Heart right ventricle (tissue), 16 donors: Measurements from ENCODE around the gene HIC1. TPM values are rescaled to one million over a fixed set of nuclear protein-coding genes. Genes with fewer than 3 reads are reported as not detected.
A peak's percentile ranks its signal among the peaks of the same experiment; 100 is the strongest.

Experiments used
- ATAC-seq, 8 donors: fragments of 200-7000 bp; cut with Tn5 transposase; one replicate each; pipeline ENCODE4 v1.9.1; 2020; ENCODE audit warnings: mild to moderate bottlenecking in 8 of 8, moderate library complexity in 8 of 8, moderate number of reproducible peaks in 1 of 8
- DNase-seq, 2 donors: peaks; one replicate each; pipeline ENCODE4 v3.0.0-alpha.2; 2020
- H3K27ac ChIP-seq, 10 donors: fragments of 200-600 bp; sonication (generic) in 2 of 10; one replicate each; pipeline versions ENCODE4 v1.5.0 to v1.8.0; 2020 to 2022; ENCODE audit warnings: mild to moderate bottlenecking in 3 of 10
- H3K27me3 ChIP-seq, 7 donors: fragments of 200-600 bp; one replicate each; pipeline ENCODE4 v1.8.0; 2021 to 2022; ENCODE audit warnings: mild to moderate bottlenecking in 2 of 7
- H3K36me3 ChIP-seq, 9 donors: fragments of 200-600 bp; sonication (generic) in 1 of 9; one replicate each; pipeline versions ENCODE4 v1.5.0 to v1.8.0; 2020 to 2022; ENCODE audit warnings: mild to moderate bottlenecking in 2 of 9
- H3K4me1 ChIP-seq, 9 donors: fragments of 200-600 bp; sonication (generic) in 1 of 9; one replicate each; pipeline versions ENCODE4 v1.5.0 to v1.8.0; 2020 to 2022; ENCODE audit warnings: mild to moderate bottlenecking in 4 of 9
- H3K4me3 ChIP-seq, 10 donors: fragments of 200-600 bp; sonication (generic) in 2 of 10; one replicate each; pipeline versions ENCODE4 v1.5.0 to v1.8.0; 2020 to 2022; ENCODE audit warnings: mild to moderate bottlenecking in 7 of 10, moderate library complexity in 2 of 10
- H3K9me3 ChIP-seq, 11 donors: fragments of 200-600 bp in 10 of 11; sonication (generic) in 2 of 11; one replicate each; pipeline versions ENCODE4 v1.5.0 to v1.8.0; 2013 to 2022; ENCODE audit warnings: mild to moderate bottlenecking in 2 of 11, control low read depth in 1 of 11, moderate library complexity in 1 of 11
- CTCF ChIP-seq, 9 donors: fragments of 200-600 bp; sonication (generic) in 2 of 9; IDR thresholded peaks; one replicate each; pipeline versions ENCODE4 v1.5.0 to v1.8.0; 2021 to 2022; ENCODE audit warnings: antibody characterized with exemption in 9 of 9, mild to moderate bottlenecking in 5 of 9, moderate library complexity in 1 of 9
- WGBS, 2 donors: extraction: QIAGEN DNeasy Blood & Tissue Kit; methylation state at CpG; one replicate each; pipeline ENCODE4 v1.1.7; 2013; ENCODE audit warnings: inconsistent platforms in 1 of 2; 5-methylcytosine and 5-hydroxymethylcytosine counted together
- intact Hi-C, 10 donors: fragments of 100-400 bp; cut with DNase I; formaldehyde crosslinking; loops; one replicate each; pipeline versions ENCODE4 v1.11.1 to v1.14.2; 2022
- polyA plus RNA-seq, 2 donors: library from polyadenylated mRNA; stranded (reverse); fragments of 200-250 nt; gene quantifications; one replicate each; pipeline ENCODE4 v1.2.3, GENCODE V29; 2013
- total RNA-seq, 10 donors: library from RNA; stranded (reverse); fragmentation: NEBNext Ultra II Directional in 3 of 10; extraction: Animal tissue kit (Norgen Biotek cat#: 25700) in 3 of 10; gene quantifications; one replicate each; pipeline versions ENCODE4 v1.2.1 to v1.2.4, GENCODE V29; 2021 to 2023
- donor health status: Arrhythmogenic right ventricular cardiomyopathy.
- donor health status: ischemic (EF 13 %, LVEDD 7.1; RV severe dilation, severe dysfunction).
- donor health status: healthy with polysubstance abuse.
- donor health status: DM: no; HTN: yes; CAD: no.
- donor health status: DM: no; HTN: no; CAD: no.
- donor health status: ischemic (EF 25% LVEDD 6.9; RV normal size, moderate dysfunction).
- donor health status: ischemic (EF 25% LVEDD 5.7; RV mildly dilated, moderate dysfunction).
- donor health status: healthy.
- donor health status: DM: yes; HTN: yes; CAD: no.
- donor health status: Ischemic cardiomyopathy.
- donor health status: ischemic (EF 35%, LVEDD 5.7; RV mildly dilated, moderate dysfunction).
- donor health status: nonischemic (EF 11% LVEDD 7.7; RV severe dilation, severe dysfunction).
- donor health status: DM: yes; HTN: yes; CAD: no.
- donor health status: PGD.
- donor health status: ischemic (EF 29% LVEDD 5.4; RV normal size, mild dysfunction).
- donor health status: nonischemic (EF 23%, LVEDD 6.1; RV moderate dilation, normal function).

HIC1 gene
- total and polyA plus RNA-seq, 12 donors, result 3.5 to 37.5 (median 12.1) TPM

GRCh38 chr17:2023692-2024571, 31.0 kb upstream of the HIC1 start:
- no peaks in the 10 kb centered on the region for H3K9me3 ChIP-seq
- H3K27me3 ChIP-seq, result peaks cover 0 to 93% (median 24%) of the 10 kb centered on the region in 7 donors
- TF ChIP-seq CTCF (IDR thresholded peaks at IDR 0.05), result peak in 1 of 9 donors; percentile 2
- H3K4me1 ChIP-seq, result peaks cover 7 to 52% (median 35%) of the 10 kb centered on the region in 9 donors
- intact Hi-C loops, result loop anchor here in 1 of 10 donors (10.0 kb wide), 1 partner anchor 299 kb away; the partner anchor contains the start of gene WDR81
- H3K27ac ChIP-seq, result peak overlapping the region in 3 of 10 donors; percentile 2 to 73 (median 34)
- ATAC-seq (peak in 4 of 8 donors; percentile 13 to 46 (median 17)), DNase-seq (peak in 1 of 2 donors; percentile 61)
- WGBS, 2 donors, result 3% methylated on average over 80 to 85 of the region's 85 CpGs
- no peaks in the 10 kb centered on the region for H3K36me3 ChIP-seq
- H3K4me3 ChIP-seq, result peak overlapping the region; percentile 39 to 68 (median 59)

GRCh38 chr17:2024572-2025219, 30.2 kb upstream of the HIC1 start:
- DNase-seq, result no peak
- H3K4me3 ChIP-seq, result peak overlapping the region; percentile 39 to 68 (median 59)
- H3K9me3 ChIP-seq, result no peaks in the 10 kb centered on the region
- H3K27ac ChIP-seq, result peak overlapping the region in 5 of 10 donors; percentile 2 to 77 (median 34)
- peaks cover 0 to 93% (median 24%) of the 10 kb centered on the region in 7 donors for H3K27me3 ChIP-seq
- H3K36me3 ChIP-seq, result no peaks in the 10 kb centered on the region
- peaks cover 9 to 57% (median 37%) of the 10 kb centered on the region in 9 donors for H3K4me1 ChIP-seq
- 0% methylated on average over 64 to 73 of the region's 73 CpGs for WGBS, 2 donors
- intact Hi-C loops, result loop anchor here in 3 of 10 donors (1.0 to 10.0 kb wide), 3 partner anchors 112 to 300 kb away; partner anchors contain the start of gene WDR81 (in 1 of the 3)
- no peak for TF ChIP-seq CTCF (IDR thresholded peaks at IDR 0.05)
- ATAC-seq, result peak in 2 of 8 donors; percentile 1 to 5

DNA sequence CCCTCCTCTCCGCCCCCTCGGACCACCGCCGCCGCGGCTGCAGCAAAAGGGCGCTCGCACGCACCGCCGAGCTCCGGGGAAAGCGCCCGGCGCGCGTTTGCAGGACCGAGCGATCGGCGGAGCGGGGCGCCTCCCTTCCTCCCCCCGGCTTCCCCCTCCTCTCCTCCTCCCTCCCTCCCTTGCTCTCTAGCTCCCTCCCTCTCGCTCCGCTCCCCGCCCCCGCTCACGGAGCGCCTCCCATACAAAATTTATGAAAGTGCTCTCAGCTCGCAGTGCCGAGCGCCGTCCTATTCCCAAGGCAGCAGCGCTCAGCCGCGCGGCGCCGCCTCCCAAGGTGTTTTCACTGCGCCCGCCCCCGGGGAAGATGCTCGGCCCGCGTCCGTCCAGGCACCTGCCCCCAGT, 29.7 kb upstream of the HIC1 start, which contains the start of gene RTN4RL1:
Gene RTN4RL1, minus strand, starts transcription at position 115 of the 402 bp plus-strand sequence. CDS start 469 bp downstream, outside the sequence.
- ATAC-seq (peak; percentile 22 to 59 (median 42)), DNase-seq (peak; percentile 68 to 76)
- H3K27me3 ChIP-seq, result peaks cover 0 to 91% (median 24%) of the 10 kb centered on the region in 7 donors
- peak within 1 kb of the TSS in 9 of 10 donors; percentile 2 to 83 (median 73) for H3K27ac ChIP-seq
- 0 to 1% methylated on average over 19 to 47 of the region's 47 CpGs for WGBS, 2 donors
- peak within 1 kb of the TSS; percentile 39 to 68 (median 59) for H3K4me3 ChIP-seq
- TF ChIP-seq CTCF (IDR thresholded peaks at IDR 0.05), result no peak
- H3K36me3 ChIP-seq, result no peaks in the 10 kb centered on the region
- intact Hi-C loops, result loop anchor here in 3 of 10 donors (1.0 to 10.0 kb wide), 3 partner anchors 113 to 300 kb away; partner anchors contain the start of gene WDR81 (in 1 of the 3)
- no peaks in the 10 kb centered on the region for H3K9me3 ChIP-seq
- H3K4me1 ChIP-seq, result peaks cover 10 to 55% (median 39%) of the 10 kb centered on the region in 9 donors
